Measurements from ENCODE around the gene PANK4.

- TF ChIP-seq, protein P1, sequence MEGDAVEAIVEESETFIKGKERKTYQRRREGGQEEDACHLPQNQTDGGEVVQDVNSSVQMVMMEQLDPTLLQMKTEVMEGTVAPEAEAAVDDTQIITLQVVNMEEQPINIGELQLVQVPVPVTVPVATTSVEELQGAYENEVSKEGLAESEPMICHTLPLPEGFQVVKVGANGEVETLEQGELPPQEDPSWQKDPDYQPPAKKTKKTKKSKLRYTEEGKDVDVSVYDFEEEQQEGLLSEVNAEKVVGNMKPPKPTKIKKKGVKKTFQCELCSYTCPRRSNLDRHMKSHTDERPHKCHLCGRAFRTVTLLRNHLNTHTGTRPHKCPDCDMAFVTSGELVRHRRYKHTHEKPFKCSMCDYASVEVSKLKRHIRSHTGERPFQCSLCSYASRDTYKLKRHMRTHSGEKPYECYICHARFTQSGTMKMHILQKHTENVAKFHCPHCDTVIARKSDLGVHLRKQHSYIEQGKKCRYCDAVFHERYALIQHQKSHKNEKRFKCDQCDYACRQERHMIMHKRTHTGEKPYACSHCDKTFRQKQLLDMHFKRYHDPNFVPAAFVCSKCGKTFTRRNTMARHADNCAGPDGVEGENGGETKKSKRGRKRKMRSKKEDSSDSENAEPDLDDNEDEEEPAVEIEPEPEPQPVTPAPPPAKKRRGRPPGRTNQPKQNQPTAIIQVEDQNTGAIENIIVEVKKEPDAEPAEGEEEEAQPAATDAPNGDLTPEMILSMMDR (IDR thresholded peaks at IDR 0.05; ENCODE audit: insufficient read depth, low read length, poor library complexity, severe bottlenecking) = no peak
- no peak for TF ChIP-seq EZH2phosphoT487 (conservative IDR thresholded peaks at IDR 0.05; ENCODE audit: low read length)
Measured at GRCh38 chr1:2480986-2481364, 45.4 kb downstream of the PANK4 start.
